IPS-NIHi7 (cell line): ENCODE data around the gene ANKRD33B.

ENCODE experiments used
- DNase-seq: peaks from one replicate; pipeline ENCODE4 v3.0.0; 2012; ENCODE audit warnings: mixed read lengths; ENCODE audit errors: extremely low spot score

ANKRD33B gene

GRCh38 chr5:10676946-10677345 is 113.1 kb downstream of the ANKRD33B start:
- DNase-seq, result no peak

DNA sequence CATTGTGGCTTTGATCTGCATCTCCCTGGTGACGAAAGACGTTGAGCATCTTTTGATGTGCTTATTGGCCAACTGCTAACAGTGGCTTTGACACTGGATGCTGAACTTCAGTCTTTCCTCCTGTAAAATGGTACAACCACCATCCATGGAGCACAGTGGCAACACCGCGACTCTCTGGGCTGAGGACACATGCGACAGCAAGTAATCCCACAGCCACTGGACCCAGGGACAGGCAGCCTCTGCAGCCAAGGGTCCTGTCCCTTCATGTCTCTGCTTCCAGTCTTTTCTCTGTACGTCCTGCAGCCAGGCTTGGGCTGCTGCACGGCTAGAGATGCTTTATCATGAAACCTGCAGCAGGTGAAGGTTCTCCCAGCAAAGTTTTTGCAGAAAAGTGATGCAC is 113.7 kb downstream of the ANKRD33B start:
- DNase-seq, result no peak

DNA sequence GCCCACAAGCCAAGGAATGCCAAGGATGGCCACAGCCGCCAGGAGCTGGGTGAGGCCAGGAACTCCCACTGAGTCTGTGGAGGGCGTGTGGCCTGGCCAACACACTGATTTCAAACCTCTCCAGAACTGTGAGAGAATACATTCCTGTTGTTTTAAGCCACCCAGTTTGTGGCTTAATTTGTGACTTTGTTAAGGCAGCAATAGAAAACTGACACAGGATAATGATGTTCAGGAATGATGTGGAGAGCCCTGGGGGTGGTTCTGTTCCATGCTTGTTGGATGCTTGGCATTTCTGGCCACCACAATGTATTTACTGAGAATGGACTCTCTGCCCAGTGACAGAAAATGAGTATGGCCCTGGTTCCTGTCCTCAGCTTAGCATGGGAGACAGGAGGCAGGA is 114.4 kb downstream of the ANKRD33B start:
- no peak for DNase-seq

- DNase-seq, result no peak
Measured at GRCh38 chr5:10679336-10679988, 115.6 kb downstream of the ANKRD33B start.

GRCh38 chr5:10680876-10681481 is 117.1 kb downstream of the ANKRD33B start:
- no peak for DNase-seq

DNA sequence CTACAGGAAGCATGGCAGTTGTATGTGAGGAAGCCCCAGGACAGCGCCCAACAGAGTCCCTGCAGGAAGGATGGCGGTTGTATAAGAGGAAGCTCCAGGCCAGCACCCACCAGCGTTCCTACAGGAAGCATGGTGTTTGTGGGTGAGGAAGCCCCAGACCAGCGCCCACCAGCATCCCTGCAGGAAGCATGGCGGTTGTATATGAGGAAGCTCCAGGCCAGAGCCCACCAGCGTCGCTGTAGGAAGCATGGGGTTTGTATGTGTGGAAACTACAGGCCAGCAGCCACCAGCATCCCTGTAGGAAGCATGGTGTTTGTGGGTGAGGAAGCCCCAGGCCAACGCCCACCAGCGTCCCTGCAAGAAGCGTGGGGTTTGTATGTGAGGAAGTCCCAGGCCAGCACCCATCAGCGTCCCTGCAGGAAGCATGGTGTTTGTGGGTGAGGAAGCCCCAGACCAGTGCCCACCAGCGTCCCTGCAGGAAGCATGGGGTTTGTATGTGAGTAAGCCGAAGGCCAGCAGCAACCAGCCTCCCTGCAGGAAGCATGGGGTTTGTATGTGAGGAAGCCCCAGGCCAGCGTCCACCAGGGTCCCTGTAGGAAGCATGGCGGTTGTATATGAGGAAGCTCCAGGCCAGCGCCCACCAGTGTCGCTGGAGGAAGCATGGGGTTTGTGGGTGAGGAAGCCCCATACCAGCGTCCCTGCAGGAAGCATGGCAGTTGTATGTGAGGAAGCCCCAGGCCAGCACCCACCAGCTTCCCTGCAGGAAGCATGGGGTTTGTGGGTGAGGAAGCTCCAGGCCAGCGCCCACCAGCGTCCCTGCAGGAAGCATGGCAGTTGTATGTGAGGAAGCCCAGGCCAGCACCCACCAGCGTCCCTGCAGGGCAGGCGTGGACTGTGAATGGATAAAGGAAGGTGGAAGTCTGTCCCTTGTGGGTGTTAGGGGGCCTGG is 118.1 kb downstream of the ANKRD33B start:
- no peak for DNase-seq

GRCh38 chr5:10682801-10683525 is 119.1 kb downstream of the ANKRD33B start:
- no peak for DNase-seq

DNA sequence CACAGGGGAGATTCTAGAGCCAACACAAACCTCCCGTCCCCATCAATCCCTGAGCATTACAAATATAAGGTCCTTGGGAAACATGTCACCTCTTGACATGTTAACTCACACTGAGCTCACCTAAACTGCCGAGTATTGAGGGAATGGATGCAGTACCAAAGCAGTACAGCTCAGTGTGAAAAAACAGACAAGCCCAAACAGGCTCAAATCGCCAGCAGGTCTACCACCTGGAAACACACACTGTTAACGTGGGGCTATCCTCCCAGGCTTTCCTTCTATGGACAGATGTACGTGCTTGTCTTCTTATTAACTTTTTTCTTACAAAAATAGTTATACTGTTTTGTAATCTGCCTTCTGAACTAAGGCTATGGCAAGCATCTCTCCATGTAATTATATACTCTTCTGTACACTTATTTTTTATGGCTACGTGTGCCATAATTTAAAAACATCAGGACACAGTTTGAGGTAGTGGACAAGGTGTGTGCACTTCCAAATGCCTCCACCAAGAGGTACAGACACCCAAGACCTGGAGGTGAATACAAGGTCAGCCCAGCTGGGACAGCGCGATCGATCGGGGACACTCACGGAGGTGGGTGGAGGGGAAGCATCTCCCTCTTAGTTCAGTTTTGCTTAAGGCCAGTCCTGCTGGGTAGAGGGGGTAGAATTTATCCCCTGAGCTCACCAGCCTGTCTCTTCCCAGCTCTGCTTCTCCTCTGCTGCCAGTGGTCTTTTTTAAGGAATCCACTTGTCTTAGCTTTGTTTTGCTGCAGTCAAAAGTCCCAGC is 120.6 kb downstream of the ANKRD33B start:
- no peak for DNase-seq

DNA sequence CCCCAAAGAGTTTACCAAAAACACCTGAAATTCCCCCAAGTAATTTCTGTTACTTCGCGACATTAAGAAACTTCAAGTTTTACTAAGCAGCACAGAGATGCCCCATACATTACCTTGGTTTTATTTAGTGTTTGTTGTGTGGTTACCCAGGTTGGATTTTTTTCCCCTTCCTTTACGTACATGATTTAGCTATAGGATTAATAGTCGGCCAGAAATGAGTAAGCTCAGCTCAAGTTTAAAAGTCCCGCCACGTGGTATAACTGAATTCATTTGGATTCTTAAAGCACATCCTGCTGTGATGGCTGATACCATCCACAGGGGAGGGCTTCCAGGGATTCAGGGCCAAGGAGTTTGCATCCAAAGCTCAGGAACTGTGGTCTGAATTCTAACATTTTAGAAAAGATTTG is 121.2 kb downstream of the ANKRD33B start:
- no peak for DNase-seq

- no peak for DNase-seq
Measured at GRCh38 chr5:10686890-10687289, 123.0 kb downstream of the ANKRD33B start.

GRCh38 chr5:10688651-10689171 is 124.8 kb downstream of the ANKRD33B start:
- DNase-seq, result no peak

DNA sequence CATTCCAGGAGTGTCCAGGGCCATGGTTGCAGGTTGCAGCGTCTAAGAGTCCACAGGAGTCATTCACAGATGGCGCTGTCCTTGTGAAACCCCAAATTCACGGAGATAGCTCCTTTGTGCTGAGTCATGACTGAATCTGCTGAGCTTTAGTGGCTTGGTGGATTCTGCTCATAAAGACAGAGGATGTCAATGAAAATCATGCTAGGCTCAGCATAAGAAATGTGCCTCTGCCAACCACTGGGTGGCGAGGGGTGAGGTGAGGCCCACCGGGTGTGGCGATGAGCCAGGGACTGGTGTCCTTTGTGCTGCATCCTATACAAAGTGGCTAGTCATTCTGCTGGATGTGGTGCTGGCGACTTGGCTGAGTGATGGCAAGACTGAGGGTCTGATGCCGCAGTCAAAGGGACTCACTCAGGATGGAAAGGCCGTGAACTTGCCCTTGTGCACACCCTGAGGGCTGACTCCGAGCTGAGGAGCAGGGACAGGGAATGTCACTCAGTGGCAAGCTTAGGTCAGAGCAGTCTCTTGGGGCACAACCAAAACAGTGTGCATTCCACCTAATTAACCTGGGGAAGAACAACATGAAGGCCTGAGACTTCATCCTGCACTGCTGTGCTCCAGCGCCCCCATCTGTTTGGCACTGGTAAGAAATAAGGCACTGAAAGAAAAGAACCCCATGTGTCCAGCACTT is 125.7 kb downstream of the ANKRD33B start:
- DNase-seq, result peak; percentile 80

- no peak for DNase-seq
Measured at GRCh38 chr5:10690460-10691440, 126.9 kb downstream of the ANKRD33B start.

DNA sequence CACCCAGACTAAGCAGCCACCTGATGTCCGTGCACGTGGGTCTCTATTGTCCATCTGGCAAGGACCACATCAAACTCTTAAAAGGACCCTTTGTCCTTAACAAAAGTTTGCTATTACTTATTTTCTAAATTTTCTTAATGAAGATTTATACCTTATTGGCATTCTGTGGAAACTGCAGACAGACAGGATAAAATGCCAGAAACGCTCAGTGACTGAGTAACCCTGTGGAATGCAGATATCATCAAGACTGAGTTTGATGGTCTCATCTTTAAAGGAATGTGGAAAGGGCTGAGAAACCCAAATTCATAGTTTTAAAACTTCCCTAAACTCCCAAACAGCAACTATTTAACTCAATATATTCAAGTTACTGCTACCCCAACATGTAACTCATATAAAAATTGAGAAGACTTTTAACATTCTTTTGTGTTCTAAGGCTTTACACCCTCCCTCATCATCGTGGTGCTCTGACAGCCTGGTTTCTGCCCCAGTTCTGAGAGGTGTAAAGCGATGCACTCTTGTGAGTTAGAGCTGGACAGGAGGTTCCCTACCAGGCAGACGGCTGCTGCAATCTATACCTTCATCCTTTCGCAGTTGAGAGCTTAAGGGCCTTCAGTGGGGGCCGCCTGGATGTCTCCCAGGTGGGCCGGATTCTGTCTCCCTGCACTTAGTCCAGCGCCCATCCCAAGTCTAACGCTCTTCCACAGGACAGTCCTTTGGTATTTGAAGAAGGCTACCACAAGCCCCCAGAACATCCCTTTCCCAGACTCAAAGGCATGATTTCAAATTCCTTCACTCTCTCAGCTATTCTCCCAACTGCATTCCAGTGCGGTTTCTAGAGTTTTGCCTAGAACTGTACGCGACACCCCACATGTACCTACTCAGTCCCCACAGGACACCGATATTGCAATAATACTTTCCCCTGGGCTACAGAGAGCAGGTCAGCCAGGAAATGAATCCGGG is 128.2 kb downstream of the ANKRD33B start:
- DNase-seq, result no peak

DNA sequence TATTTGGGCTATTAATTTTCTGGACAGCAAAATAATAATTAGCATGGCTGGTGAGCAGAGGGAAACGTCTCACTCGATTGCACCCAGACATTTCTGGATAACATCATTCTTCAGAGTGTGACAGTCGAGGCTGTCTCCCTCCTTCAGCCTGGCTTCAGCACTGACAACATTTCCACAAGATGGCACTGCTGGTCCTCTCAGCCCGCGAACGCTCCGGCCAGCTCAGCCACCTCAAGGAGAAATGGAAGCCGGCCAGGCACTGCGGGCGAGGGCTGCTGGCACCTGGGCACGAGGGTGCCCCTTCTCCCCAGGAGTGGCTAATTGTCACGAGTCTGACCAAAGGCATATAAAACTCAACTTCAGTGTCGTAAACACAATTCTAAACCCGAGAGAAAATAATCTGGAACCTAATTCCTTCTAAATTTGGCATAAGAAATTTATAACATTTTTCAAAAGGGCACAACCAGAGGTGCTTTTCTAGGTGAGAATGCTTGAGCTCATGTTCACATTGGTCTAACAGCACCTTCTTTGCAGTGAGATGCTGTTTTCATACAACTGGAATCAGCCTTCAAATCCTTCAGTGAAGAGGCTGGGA is 131.3 kb downstream of the ANKRD33B start:
- DNase-seq, result peak; percentile 77

DNA sequence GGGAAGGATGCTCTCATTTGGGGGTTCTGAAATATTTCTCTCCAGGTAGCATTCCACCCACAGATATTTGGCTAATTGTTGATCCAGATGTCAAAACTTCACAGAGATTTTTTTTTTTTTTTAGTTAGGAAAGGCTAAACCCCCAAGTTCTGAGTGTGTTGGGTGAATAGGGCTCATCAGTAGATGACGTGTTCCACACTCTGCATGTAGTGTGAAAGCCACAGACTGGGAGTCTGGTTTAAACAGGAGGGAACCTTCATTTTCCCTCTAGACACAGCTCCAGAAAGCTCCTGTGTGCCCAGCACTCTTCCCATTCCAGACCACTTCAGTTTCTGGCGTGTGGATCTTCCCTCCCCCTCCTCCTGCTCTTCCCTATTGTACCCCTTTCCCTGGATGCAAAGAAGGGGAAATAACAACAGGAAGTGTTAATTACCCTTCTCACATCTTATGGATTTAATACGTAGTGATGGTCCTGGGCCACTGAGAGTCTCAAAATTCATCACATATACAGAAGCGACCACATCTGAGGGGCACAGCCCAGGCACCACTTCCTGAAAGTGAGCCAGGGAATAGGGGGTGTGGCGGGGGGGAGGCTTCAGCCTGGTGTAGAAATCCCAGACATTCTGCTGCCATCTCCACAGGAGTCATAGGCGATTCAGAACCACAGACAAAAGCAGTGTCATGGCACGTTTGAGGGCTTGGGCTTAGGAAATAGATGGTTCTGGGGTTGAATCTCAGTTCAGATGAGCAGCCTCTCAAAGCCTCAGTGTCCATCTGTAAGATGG is 132.1 kb downstream of the ANKRD33B start:
- no peak for DNase-seq
